PC-3 (cell line): Measurements from ENCODE around the gene PRDX3. TPM values are rescaled to one million over a fixed set of nuclear protein-coding genes. Genes with fewer than 3 reads are reported as not detected.

ENCODE experiments used
- ATAC-seq: fragments of 200-7000 bp; cut with Tn5 transposase; 2 replicates; pipeline ENCODE4 v1.9.1; 2020; ENCODE audit warnings: mild to moderate bottlenecking, moderate library complexity
- BruUV-seq: library from RNA; stranded (reverse); fragments of 400-500 nt; replicated peaks from 2 replicates; lab custom pipeline; 2021; lab: Mats Ljungman, UMichigan
- CTCF ChIA-PET: fragments of 300-600 bp; sonication (Branson Sonifier 250); formaldehyde crosslinking; loops from one replicate; lab custom pipeline; 2022; ENCODE audit warnings: antibody characterized with exemption; lab: Charles Lee
- POLR2A ChIA-PET: fragments of 300-600 bp; sonication (Branson Sonifier 250); formaldehyde crosslinking; loops from one replicate; lab custom pipeline; 2022; ENCODE audit warnings: antibody characterized with exemption; ENCODE audit not compliant: unreplicated experiment; lab: Charles Lee
- DNase-seq: peaks from one replicate; pipeline ENCODE4 v3.0.0-alpha.2; 2015
- H2AFZ ChIP-seq: fragments of 300-600 bp; sonication (generic); 2 replicates; pipeline ENCODE4 v1.6.0; 2016; ENCODE audit warnings: antibody characterized with exemption, low read length
- H3F3A ChIP-seq: fragments of 300-600 bp; sonication (generic); one replicate; pipeline ENCODE4 v1.6.0; 2017; ENCODE audit warnings: antibody characterized with exemption, low read length, control low read depth, mild to moderate bottlenecking; ENCODE audit not compliant: unreplicated experiment
- H3K27ac ChIP-seq: fragments of 300-600 bp; sonication (generic); 2 replicates; pipeline ENCODE4 v1.5.1; 2016; ENCODE audit warnings: mild to moderate bottlenecking, low read length
- H3K27me3 ChIP-seq: fragments of 300-600 bp; sonication (generic); 2 replicates; pipeline ENCODE4 v1.6.1; 2016; ENCODE audit warnings: low read length, mixed read lengths
- H3K36me3 ChIP-seq: fragments of 300-600 bp; sonication (generic); 2 replicates; pipeline ENCODE4 v1.6.1; 2016; ENCODE audit warnings: low read depth, mixed run types, low read length, mixed read lengths
- H3K4me1 ChIP-seq: fragments of 300-600 bp; sonication (generic); 2 replicates; pipeline ENCODE4 v1.5.1; 2016; ENCODE audit warnings: low read length; ENCODE audit not compliant: insufficient read depth
- H3K4me2 ChIP-seq: fragments of 300-600 bp; sonication (generic); 2 replicates; pipeline ENCODE4 v1.6.0; 2016; ENCODE audit warnings: low read length
- H3K4me3 ChIP-seq: fragments of 300-600 bp; sonication (generic); 2 replicates; pipeline ENCODE4 v1.5.1; 2016; ENCODE audit warnings: mild to moderate bottlenecking, low read length, mixed read lengths
- H3K79me2 ChIP-seq: fragments of 300-600 bp; sonication (generic); 2 replicates; pipeline ENCODE4 v1.6.1; 2017; ENCODE audit warnings: low read length, mixed read lengths
- H3K9ac ChIP-seq: fragments of 300-600 bp; sonication (generic); 2 replicates; pipeline ENCODE4 v1.6.0; 2016; ENCODE audit warnings: mild to moderate bottlenecking, low read length
- H3K9me2 ChIP-seq: fragments of 300-600 bp; sonication (generic); replicated peaks from 2 replicates; pipeline ENCODE4 v1.6.1; 2016; ENCODE audit warnings: mixed run types, low read length, mixed read lengths
- H3K9me3 ChIP-seq: fragments of 300-600 bp; sonication (generic); 2 replicates; pipeline ENCODE4 v1.6.1; 2016; ENCODE audit warnings: low read length, mixed read lengths
- H4K20me1 ChIP-seq: fragments of 300-600 bp; sonication (generic); 2 replicates; pipeline ENCODE4 v1.6.1; 2016; ENCODE audit warnings: low read length, mixed read lengths
- EZH2 ChIP-seq: fragments of 300-600 bp; sonication (generic); IDR thresholded peaks from one replicate; pipeline ENCODE4 v1.6.1; 2017; ENCODE audit warnings: antibody characterized with exemption, mild to moderate bottlenecking, low read length; ENCODE audit not compliant: unreplicated experiment
- EZH2phosphoT487 ChIP-seq: fragments of 300-600 bp; sonication (generic); IDR thresholded peaks from 2 replicates; pipeline ENCODE4 v1.6.1; 2018; ENCODE audit warnings: mild to moderate bottlenecking, antibody characterized with exemption, low read length, borderline replicate concordance
- intact Hi-C: fragments of 100-400 bp; cut with micrococcal nuclease; formaldehyde crosslinking; loops from 2 replicates; pipeline ENCODE4 v1.9.0; 2023
- total RNA-seq: library from RNA; depleted of rRNA; stranded (reverse); fragments of >200 nt; gene quantifications from 2 replicates; pipeline ENCODE4 v1.2.3, GENCODE V29; 2014
- TF ChIP-seq, protein P1 (sequence below): fragments of 300-600 bp; sonication (generic); conservative IDR thresholded peaks from 2 replicates; pipeline ENCODE4 v1.5.1; 2017; ENCODE audit warnings: antibody characterized with exemption, low read depth, mild to moderate bottlenecking, low read length

Gene PRDX3
- total RNA-seq, 1 experiment from 2014 or later, result 153 TPM

DNA sequence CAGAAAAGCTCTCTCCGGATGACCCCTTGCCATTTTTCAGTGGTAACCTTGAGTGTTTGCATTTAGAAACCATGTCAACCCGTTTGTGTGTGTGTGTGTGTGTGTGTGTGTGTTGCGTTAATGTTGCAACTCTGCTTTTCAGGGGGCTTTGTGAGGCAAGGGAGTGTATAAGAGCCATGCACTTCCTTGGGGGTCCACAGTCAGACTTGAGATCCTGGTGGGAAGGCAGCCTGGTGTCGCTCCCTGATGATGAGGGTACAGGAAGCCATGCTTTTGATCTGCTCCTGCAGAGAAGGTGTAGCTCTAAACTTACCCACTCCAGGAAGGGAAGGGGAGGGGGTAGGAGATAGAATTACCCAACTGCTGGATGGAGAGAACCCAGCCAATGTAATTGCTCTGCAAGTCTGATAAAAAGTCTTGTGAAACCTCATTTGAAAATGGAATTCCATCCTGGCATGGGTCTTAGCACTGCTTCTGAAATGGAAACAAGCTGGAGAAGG lies 39.4 kb upstream of the PRDX3 start:
- TF ChIP-seq, protein P1, sequence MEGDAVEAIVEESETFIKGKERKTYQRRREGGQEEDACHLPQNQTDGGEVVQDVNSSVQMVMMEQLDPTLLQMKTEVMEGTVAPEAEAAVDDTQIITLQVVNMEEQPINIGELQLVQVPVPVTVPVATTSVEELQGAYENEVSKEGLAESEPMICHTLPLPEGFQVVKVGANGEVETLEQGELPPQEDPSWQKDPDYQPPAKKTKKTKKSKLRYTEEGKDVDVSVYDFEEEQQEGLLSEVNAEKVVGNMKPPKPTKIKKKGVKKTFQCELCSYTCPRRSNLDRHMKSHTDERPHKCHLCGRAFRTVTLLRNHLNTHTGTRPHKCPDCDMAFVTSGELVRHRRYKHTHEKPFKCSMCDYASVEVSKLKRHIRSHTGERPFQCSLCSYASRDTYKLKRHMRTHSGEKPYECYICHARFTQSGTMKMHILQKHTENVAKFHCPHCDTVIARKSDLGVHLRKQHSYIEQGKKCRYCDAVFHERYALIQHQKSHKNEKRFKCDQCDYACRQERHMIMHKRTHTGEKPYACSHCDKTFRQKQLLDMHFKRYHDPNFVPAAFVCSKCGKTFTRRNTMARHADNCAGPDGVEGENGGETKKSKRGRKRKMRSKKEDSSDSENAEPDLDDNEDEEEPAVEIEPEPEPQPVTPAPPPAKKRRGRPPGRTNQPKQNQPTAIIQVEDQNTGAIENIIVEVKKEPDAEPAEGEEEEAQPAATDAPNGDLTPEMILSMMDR, result no peak
- TF ChIP-seq EZH2phosphoT487, result no peak
- TF ChIP-seq EZH2, result no peak
- no peaks in the 10 kb centered on the region for H4K20me1 ChIP-seq

DNA sequence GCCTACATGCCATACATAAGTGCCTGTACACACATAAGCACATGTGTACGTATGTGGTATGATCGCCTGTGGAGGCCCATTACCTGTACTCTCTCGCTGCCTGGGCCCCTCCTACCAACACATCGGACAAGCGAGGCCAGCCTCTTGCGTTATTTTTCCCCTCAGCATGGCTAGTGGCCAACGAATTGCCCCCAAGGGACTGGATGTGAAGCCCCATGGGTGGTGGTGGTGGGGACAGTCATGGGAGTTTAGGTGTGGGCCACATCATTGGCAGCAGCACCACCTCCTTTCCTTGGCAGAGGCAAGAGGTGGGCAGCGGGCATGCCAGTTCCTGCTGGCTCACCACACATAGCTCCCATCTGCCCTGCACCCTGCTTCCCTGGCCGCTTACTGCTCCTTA lies 38.8 kb upstream of the PRDX3 start:
- Histone ChIP-seq H3K4me3 (no peak overlapping the region), H3K9me2 (no peaks in the 10 kb centered on the region), H3K27ac (no peak overlapping the region), H3K79me2 (no peaks in the 10 kb centered on the region), H2AFZ (no peak overlapping the region), H4K20me1 (no peaks in the 10 kb centered on the region), H3K36me3 (no peaks in the 10 kb centered on the region), H3K4me2 (no peak overlapping the region), H3K9me3 (no peaks in the 10 kb centered on the region), H3K4me1 (no peaks in the 10 kb centered on the region), H3K9ac (no peak overlapping the region), H3F3A (no peaks in the 10 kb centered on the region), H3K27me3 (no peaks in the 10 kb centered on the region)
- no peak for TF ChIP-seq EZH2
- no peak for TF ChIP-seq EZH2phosphoT487
- TF ChIP-seq, protein P1, result no peak
- no peak for DNase-seq
- ChIA-PET CTCF (no interaction called here), POLR2A (no interaction called here)
- intact Hi-C loops, result no loop called here
- no peak for ATAC-seq
- no TSS peak for BruUV-seq

More for the DNA sequence above, 39.4 kb upstream of the PRDX3 start:
- H3K79me2 ChIP-seq, result no peaks in the 10 kb centered on the region
- no peaks in the 10 kb centered on the region for H3F3A ChIP-seq
- no peaks in the 10 kb centered on the region for H3K27me3 ChIP-seq
- CTCF ChIA-PET, result no interaction called here
- no peaks in the 10 kb centered on the region for H3K36me3 ChIP-seq
- H3K4me2 ChIP-seq, result no peak overlapping the region
- no TSS peak for BruUV-seq
- H3K4me1 ChIP-seq, result no peaks in the 10 kb centered on the region
- POLR2A ChIA-PET, result interaction anchor here (0.6 kb wide), 1 partner anchor 150 kb away, joined by 3 read pairs; no protein-coding TSS in a partner anchor
- H3K4me3 ChIP-seq, result no peak overlapping the region
- ATAC-seq (no peak), DNase-seq (no peak)
- no peak overlapping the region for H3K27ac ChIP-seq
- H3K9me2 ChIP-seq, result no peaks in the 10 kb centered on the region
- intact Hi-C loops, result no loop called here
- no peak overlapping the region for H2AFZ ChIP-seq
- no peak overlapping the region for H3K9ac ChIP-seq
- no peaks in the 10 kb centered on the region for H3K9me3 ChIP-seq

DNA sequence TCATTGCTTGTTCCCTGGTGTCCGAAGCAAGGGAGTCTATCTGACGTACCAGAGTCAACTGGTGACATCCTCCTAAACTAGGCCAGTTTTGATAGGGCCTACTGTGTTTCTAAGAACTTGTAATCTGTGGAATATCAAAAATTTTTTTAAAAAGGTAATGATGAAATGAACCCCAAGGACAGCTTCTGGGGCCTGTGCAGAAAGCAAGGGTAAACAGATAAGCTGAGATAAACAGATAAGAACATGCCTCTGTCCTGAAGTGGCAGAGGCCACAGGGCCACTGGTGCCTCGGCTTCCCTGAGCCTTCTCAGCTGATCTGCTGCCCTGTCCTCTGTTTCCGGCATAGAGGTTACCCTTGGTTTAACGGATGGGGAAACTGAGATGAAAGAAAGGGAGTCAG lies 37.5 kb upstream of the PRDX3 start:
- Histone ChIP-seq H3K79me2 (no peaks in the 10 kb centered on the region), H3K27me3 (no peaks in the 10 kb centered on the region), H3K4me3 (no peak overlapping the region), H2AFZ (no peak overlapping the region), H3F3A (no peaks in the 10 kb centered on the region), H3K9me3 (no peaks in the 10 kb centered on the region), H3K36me3 (no peaks in the 10 kb centered on the region), H3K4me1 (peaks cover 6% of the 10 kb centered on the region), H4K20me1 (no peaks in the 10 kb centered on the region), H3K4me2 (no peak overlapping the region), H3K9me2 (no peaks in the 10 kb centered on the region), H3K9ac (no peak overlapping the region), H3K27ac (no peak overlapping the region)
- no TSS peak for BruUV-seq
- intact Hi-C loops, result no loop called here
- ATAC-seq, result no peak
- TF ChIP-seq EZH2phosphoT487 (no peak), EZH2 (no peak)
- TF ChIP-seq, protein P1, result no peak
- DNase-seq, result no peak
- ChIA-PET CTCF (no interaction called here), POLR2A (no interaction called here)
